Measurements from ENCODE around the gene PI16.

DNA sequence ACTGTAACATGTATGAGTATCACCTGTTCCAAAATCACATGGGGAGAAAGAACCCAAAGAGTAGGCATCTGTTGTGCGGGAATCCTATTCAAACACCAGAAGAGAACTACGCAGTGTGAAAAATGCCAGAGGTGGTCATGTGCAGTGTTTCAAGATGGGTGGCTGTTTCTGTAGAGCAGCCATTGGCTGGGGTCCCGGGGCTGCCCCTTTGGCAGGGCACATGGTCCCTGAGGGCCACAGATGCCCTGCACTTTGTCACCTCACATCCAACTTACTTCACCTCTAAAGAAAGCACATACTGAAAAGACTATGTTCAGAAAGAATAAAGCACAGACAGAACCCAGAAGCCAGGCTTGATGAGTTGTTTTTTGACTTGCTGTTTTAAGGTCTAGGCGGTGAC, 19.1 kb downstream of the PI16 start:
- TF ChIP-seq, protein P1, sequence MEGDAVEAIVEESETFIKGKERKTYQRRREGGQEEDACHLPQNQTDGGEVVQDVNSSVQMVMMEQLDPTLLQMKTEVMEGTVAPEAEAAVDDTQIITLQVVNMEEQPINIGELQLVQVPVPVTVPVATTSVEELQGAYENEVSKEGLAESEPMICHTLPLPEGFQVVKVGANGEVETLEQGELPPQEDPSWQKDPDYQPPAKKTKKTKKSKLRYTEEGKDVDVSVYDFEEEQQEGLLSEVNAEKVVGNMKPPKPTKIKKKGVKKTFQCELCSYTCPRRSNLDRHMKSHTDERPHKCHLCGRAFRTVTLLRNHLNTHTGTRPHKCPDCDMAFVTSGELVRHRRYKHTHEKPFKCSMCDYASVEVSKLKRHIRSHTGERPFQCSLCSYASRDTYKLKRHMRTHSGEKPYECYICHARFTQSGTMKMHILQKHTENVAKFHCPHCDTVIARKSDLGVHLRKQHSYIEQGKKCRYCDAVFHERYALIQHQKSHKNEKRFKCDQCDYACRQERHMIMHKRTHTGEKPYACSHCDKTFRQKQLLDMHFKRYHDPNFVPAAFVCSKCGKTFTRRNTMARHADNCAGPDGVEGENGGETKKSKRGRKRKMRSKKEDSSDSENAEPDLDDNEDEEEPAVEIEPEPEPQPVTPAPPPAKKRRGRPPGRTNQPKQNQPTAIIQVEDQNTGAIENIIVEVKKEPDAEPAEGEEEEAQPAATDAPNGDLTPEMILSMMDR (IDR thresholded peaks at IDR 0.05; ENCODE audit: low read depth, low read length, missing input control): no peak
- no peak for TF ChIP-seq REST (IDR thresholded peaks at IDR 0.05)
